Renal pelvis (tissue), 4 donors: Measurements from ENCODE around the gene ZBTB1. TPM values are rescaled to one million over a fixed set of nuclear protein-coding genes. Genes with fewer than 3 reads are reported as not detected.
A peak's percentile ranks its signal among the peaks of the same experiment; 100 is the strongest.
"Not testable (repeated sequence)": the region's sequence is repeated elsewhere in the genome, so short reads cannot be mapped to it uniquely, and the experiment has no call there.

ENCODE experiments used
- DNase-seq: peaks from one replicate; pipeline ENCODE4 v3.0.0-alpha.2; 2013
- polyA plus RNA-seq, 3 donors: library from polyadenylated mRNA; unstranded; fragments of 120-200 nt; gene quantifications; one replicate each; pipeline ENCODE4 v1.2.1, GENCODE V29; 2013; ENCODE audit not compliant: insufficient read length in 3 of 3

Gene ZBTB1
- polyA plus RNA-seq, 3 donors: 58.1 to 71.2 (median 61.7) TPM

DNA sequence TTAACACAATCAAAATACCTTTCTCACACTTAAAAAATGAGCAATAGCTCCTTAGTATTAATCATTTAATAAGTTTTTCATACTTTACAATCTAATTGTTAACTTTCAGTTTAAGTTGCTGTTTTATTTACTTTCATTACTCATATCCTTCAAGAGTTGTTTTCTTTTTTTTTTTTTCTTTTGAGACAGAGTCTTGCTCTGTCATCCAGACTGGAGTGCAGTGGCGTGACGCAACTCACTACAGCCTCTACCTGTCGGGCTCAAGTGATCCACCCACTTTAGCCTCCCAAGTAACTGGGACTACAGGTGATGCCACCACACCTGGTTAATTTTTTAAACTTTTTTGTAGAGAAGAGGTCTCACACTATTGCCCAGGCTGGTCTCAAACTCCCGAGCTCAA is 16.1 kb downstream of the ZBTB1 start:
- DNase-seq: no peak

DNA sequence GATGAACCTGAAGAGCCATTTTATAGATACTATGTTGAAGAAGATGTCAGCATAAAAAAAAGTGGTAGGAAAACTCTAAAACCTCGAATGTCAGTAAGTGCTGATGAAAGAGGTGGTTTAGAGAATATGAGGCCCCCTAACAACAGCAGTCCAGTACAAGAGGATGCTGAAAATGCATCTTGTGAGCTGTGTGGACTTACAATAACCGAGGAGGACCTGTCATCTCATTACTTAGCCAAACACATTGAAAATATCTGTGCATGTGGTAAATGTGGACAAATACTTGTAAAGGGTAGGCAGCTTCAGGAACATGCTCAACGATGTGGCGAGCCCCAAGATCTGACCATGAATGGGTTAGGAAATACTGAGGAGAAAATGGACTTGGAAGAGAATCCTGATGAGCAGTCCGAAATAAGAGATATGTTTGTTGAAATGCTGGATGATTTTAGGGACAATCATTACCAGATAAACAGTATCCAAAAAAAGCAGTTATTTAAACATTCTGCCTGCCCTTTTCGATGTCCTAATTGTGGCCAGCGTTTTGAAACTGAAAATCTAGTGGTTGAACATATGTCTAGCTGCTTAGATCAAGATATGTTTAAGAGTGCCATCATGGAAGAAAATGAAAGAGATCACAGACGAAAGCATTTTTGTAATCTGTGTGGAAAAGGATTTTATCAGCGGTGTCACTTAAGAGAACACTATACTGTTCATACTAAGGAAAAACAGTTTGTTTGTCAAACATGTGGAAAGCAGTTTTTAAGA is 18.2 kb downstream of the ZBTB1 start:
- DNase-seq: no peak

DNA sequence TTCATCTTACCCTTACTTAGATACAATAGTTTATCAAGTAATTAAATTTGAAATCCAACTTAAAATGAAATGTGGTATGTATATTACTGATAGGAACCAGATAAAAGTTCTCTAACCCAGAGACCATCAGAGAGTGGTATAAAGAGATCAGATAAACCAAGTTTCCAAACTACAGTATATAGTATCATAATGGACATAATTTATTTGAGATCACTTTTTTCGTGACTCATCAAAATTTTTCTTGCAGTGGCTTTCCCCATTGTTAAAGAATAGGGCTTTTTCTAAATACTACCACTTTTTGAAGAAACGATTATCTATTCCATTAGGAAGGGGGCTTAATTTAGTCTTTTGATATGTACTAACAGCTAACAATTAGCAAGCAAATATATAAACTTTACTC is 20.8 kb downstream of the ZBTB1 start:
- DNase-seq: no peak

DNA sequence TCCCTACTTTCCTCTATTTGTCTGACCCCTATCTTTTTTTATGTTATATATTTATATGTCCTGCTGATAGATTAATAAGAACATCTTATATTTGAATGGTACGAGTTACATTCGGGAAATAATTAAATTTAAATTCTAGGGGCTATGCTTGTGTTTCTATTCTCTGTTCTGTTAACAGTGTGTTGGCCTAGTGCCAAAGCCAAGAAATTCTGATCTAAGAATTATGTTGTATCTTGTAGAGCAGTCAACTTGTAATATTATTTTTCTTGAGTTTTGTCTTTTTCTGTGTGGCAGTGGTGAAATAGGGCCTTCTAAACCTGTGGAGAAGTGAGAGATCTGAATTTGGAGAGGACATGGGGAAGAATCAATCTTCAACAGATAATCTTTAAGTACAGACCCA is 27.0 kb downstream of the ZBTB1 start:
- DNase-seq: no peak

DNA sequence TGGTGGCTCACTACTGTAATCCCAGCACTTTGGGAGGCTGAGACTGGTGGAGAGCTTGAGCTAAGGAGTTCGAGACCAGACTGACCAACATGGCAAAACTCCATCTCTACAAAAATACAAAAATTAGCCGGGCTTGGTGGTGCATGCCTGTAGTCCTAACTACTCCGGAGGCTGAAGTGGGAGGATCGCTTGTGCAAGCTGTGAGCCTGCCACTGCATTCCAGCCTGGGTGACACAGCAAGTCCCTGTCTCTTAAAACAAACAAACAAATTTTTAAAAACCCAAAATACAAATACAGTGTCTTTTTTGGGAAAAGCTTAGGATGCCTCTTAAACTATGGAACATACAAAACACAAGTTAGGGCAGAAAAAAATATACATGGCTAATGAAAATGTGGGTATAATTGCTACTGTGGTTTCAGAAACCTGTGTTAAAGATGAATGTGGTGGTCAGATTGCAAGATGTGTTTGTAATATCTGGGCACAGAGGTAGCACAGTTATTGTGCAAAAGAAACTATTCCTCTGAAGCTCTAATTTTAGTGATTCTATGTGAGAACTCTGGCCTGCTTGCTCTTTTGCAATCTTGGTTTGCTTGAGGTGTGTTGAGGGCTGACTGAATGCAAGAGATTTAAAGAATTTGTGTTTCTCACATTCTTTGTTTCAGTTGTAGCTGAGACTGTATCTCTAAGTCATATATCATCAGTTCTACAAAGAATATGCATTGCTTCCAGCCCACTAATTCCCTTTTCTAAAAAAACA is 32.1 kb downstream of the ZBTB1 start:
- DNase-seq: no peak

DNA sequence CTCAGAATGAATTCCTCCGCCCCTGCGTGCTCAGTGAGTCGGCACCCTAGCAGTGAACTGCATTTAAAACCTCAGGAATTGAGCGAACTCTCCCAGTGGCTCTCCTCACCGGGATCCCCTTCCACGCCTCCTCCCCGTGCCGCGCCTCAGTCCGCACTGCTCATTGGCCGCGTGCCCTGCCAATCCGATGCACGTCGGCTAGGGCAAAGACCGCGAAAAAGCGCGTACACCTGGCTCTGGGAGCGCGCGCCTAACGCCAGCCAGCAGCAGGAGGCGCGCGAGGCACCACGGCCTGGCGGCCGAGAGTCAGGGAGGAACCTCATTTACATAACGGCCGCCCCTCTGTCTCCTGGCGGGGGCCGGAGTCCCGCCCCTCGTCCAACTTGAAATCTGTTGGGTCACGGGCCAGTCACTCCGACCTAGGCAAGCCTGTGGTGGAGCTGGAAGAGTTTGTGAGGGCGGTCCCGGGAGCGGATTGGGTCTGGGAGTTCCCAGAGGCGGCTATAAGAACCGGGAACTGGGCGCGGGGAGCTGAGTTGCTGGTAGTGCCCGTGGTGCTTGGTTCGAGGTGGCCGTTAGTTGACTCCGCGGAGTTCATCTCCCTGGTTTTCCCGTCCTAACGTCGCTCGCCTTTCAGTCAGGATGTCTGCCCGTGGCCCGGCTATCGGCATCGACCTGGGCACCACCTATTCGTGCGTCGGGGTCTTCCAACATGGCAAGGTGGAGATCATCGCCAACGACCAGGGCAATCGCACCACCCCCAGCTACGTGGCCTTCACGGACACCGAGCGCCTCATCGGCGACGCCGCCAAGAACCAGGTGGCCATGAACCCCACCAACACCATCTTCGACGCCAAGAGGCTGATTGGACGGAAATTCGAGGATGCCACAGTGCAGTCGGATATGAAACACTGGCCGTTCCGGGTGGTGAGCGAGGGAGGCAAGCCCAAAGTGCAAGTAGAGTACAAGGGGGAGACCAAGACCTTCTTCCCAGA is 35.9 kb downstream of the ZBTB1 start, which contains the start of gene HSPA2:
TSS of gene HSPA2 (plus strand) at position 534 of the 995 bp plus-strand sequence. CDS start at position 643, 109 bp downstream.
- DNase-seq: peak; percentile 99

DNA sequence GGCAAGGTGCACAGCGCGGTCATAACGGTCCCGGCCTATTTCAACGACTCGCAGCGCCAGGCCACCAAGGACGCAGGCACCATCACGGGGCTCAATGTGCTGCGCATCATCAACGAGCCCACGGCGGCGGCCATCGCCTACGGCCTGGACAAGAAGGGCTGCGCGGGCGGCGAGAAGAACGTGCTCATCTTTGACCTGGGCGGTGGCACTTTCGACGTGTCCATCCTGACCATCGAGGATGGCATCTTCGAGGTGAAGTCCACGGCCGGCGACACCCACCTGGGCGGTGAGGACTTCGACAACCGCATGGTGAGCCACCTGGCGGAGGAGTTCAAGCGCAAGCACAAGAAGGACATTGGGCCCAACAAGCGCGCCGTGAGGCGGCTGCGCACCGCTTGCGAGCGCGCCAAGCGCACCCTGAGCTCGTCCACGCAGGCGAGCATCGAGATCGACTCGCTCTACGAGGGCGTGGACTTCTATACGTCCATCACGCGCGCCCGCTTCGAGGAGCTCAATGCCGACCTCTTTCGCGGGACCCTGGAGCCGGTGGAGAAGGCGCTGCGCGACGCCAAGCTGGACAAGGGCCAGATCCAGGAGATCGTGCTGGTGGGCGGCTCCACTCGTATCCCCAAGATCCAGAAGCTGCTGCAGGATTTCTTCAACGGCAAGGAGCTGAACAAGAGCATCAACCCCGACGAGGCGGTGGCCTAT is 36.8 kb downstream of the ZBTB1 start:
- no peak for DNase-seq

DNA sequence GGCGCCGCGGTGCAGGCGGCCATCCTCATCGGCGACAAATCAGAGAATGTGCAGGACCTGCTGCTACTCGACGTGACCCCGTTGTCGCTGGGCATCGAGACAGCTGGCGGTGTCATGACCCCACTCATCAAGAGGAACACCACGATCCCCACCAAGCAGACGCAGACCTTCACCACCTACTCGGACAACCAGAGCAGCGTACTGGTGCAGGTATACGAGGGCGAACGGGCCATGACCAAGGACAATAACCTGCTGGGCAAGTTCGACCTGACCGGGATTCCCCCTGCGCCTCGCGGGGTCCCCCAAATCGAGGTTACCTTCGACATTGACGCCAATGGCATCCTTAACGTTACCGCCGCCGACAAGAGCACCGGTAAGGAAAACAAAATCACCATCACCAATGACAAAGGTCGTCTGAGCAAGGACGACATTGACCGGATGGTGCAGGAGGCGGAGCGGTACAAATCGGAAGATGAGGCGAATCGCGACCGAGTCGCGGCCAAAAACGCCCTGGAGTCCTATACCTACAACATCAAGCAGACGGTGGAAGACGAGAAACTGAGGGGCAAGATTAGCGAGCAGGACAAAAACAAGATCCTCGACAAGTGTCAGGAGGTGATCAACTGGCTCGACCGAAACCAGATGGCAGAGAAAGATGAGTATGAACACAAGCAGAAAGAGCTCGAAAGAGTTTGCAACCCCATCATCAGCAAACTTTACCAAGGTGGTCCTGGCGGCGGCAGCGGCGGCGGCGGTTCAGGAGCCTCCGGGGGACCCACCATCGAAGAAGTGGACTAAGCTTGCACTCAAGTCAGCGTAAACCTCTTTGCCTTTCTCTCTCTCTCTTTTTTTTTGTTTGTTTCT is 37.6 kb downstream of the ZBTB1 start:
- no peak for DNase-seq

DNA sequence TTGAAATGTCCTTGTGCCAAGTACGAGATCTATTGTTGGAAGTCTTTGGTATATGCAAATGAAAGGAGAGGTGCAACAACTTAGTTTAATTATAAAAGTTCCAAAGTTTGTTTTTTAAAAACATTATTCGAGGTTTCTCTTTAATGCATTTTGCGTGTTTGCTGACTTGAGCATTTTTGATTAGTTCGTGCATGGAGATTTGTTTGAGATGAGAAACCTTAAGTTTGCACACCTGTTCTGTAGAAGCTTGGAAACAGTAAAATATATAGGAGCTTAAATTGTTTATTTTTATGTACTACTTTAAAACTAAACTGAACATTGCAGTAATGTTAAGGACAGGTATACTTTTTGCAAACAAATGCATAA is 38.2 kb downstream of the ZBTB1 start:
- DNase-seq: no peak

DNA sequence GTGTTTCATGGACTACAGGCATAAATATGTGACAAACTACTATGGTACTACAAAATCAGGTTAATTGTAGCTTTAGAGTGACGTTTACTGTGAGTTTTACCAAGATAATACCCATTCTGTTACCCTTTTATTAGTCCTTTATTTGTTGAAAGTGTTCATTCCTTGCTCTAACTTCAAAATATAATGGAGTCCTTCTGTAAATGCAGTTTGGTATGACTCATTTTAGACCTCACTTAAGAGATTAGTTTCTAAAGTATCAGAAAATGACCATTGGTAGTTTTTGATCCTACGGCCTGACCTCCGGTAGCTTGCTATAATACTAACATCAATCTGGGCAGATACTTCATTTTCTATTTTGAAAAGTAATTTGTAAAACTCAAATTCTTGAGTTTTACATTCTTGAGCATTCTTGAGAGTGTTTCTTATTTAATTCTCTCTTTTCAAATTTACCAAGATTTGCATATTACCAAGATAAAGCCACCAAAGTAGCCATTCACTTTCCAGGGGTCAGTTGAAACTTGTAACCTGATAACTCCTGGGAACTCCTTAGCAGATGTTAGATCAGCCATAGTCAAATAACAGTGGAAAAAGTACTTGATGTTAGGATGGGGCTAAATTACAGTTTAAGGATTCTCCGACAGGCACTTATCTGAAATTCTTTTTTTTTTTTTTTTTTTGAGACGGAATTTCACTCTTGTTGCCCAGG is 40.2 kb downstream of the ZBTB1 start:
- no peak for DNase-seq

DNA sequence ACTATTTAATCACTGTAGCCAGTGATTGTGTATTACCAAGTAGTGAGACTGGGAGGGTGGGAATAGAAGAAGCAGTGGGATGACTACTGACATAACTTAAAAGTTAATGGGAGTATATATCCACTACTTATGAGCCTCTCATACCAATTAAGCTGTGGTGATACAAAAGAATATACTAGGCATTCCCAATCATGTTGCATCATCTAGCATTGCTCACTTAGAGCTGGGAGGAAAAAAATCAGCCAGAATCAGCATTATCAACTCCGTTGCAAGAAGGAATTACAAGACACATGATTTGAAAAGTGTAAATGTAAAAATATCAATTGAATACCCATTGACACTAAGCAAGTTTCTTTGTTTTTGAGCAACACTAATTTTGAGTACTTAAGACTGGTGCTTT is 44.4 kb downstream of the ZBTB1 start:
- DNase-seq: no peak

DNA sequence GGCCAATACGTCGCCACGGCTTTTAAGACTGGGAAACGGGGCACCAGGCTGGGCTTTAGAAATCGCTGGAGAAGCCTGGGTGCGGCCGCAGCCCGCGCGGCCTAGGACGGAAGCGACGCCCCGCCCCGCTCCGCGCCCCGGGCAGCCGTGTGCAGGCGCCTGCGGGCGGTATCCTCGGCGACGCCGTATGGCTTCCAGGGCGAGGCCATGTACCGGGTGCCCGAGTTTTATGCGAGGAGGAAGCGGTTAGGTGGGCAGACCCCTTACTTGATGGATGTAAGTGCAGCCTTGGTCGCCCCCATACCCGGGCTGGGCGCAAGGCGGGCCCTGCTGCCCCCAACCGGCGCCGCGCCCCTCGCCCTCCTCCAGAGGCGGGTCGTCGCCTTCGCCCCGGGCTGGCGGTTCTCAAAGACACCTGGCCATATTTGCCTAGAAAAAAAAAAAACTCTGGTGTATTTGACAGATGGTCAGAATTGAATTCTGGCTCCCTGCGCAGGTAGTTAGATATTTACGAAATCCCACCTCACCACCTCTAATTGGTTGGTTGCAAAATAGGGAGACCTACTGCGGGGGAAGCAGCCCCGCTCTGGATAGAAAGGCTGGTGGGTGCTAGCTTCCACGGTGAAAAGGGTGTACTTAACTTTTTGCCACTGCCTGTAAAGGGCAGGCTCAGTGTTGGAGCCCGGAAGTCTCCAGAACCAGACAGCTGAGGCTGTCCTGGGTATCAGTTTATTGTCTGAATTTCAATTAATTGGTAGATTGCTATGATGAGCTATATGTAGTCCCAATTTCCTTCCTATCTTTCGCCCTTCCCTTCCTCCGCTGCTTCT is 45.4 kb downstream of the ZBTB1 start, which contains the start of gene PPP1R36:
TSS of gene PPP1R36 (plus strand) at position 171 of the 830 bp plus-strand sequence. CDS start at position 208, 37 bp downstream.
- no peak for DNase-seq

DNA sequence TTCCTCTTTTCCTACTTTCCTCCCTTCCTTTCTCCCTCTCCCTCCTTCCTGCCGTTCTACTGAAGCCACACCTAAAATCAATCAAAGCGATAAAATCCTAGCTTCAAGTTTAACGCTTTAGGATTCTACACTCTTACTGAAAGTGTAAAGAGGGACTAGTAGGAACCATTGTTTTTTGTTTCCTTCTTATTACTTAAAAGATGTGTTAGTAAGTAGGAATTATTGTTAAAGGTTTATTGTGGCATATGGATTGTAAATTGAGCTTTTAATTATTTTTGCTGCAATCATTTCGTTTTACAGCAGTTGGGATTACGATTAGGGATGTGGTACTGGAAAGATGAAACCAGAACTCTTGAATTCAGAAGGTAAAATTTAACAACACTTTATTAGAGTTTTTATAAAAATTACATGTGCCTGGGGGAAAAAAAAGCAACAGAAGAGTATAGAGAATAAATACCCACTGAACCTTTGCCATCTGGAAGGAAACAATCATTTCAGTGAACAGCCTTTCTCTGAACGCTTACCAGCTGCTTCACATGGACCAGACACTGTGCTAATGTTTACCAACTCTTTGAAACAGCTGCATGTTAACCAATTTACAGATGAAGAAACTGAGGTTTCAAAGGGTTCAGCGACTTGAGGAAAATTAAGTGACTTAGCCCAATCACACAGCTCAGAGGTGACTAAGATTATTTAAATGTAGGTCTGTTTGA is 46.2 kb downstream of the ZBTB1 start:
- no peak for DNase-seq

DNA sequence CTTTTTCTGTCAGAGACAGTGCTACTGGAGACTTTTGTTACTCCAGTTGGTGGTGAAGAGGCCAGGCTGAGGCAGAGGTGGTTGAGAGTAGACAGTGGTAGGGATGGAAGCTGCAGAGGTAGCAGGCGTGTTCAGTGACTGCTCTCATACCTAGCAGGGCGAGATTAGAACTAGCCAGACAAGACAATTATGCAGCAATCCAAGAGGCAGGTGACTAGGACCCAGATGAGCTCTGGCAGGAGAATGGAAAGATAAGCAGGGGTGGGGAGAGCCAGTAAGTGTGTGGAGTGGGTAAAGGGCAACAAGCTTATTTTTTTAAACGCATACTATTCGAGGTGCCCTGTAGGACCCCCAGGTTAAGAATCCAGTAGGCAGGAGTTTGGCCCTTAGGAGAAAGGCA is 50.0 kb downstream of the ZBTB1 start:
- no peak for DNase-seq

DNA sequence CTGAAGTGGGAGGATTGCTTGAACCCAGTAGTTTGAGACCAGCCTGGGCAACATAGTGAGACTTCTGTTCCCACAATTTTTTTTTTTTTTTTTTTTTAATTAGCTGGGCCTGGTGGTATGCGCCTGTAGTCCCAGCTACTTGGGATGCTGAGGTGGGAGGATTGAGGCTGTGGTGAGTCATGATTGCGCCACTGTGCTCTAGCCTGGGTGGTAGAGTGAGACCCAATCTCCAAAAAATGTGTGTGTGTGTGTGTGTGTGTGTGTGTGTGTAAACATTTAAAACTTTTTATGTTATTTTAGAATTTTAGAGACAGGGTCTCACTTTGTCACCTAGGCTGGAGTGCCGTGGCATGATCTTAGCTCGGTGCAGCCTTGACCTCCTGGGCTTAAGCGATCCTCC is 52.0 kb downstream of the ZBTB1 start:
- no peak for DNase-seq

DNA sequence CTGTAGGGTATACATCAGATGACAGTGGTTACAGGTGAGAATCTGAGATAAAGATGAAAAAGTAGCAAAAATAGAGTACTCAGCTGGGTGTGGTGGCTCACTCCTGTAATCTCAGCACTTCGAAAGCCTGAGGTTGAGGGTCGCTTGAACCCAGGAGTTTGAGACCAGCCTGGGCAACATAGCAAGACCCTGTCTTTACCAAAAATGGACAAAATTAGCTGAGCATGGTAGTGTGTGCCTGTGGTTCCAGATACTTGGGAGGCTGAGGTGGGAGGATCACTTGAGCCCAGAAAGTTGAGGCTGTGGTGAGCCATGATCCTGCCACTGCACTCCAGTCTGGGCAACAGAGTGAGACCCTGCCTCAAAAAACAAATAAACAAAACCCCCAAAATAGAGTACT is 53.6 kb downstream of the ZBTB1 start:
- not testable (repeated sequence) for DNase-seq

DNA sequence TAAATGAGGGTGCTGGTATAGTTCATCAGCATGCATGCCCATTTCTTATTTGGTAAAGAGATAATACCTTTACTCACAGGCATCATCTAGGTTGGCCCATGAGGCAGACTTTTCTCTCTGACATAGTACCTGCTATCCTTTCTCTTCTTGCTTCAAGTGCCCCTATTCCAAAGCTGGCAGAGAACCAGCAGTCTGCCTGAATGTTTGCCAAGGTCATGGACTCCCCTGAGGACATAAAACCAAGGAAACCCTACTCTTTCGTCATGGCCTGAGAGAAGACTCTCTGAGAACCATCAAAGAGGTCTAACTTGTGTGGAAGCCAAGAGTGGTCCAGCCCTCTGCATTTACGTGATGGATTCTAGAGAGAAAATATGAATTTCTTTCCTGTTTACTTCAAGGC is 57.1 kb downstream of the ZBTB1 start:
- no peak for DNase-seq

DNA sequence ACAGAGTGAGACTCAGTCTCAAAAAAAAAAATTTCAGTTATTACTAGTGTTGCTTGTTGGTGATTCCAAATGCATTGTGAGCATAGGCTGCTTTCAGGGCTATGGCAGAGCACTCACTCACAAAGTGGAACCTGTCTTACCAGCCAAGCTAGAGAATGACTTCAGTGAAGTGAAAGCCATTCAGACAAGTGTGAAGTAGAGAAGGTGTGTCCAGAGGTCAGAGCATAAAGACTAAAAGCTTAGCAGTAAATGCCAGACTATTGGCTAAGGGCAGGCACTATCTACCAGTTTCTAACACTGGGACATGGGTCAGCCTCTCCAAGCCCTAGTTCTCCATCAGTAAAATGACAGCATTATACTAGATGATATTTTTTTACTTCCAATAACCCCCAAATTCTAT is 57.9 kb downstream of the ZBTB1 start:
- no peak for DNase-seq
